Left renal cortex interstitium (tissue), 4 donors: ENCODE data around the gene PAX3. TPM values are rescaled to one million over a fixed set of nuclear protein-coding genes. Genes with fewer than 3 reads are reported as not detected.

Experiments
- DNase-seq, 4 donors: peaks; one replicate each; pipeline ENCODE4 v3.0.0-alpha.2; 2013; ENCODE audit warnings: low read depth in 4 of 4, low spot score in 2 of 4, missing footprints in 1 of 4
- polyA plus RNA-seq, 4 donors: library from polyadenylated mRNA; unstranded; fragments of 120-200 nt; gene quantifications; one replicate each; pipeline ENCODE4 v1.2.1, GENCODE V29; 2013; ENCODE audit not compliant: insufficient read length in 4 of 4

PAX3 gene
- under 1 TPM in 2 of 4 donors, not detected in 2; 0.14 to 0.31 TPM for polyA plus RNA-seq

- no peak for DNase-seq
Observed at GRCh38 chr2:222298311-222299150, at the start of gene PAX3. Gene PAX3, minus strand, starts transcription at chr2:222298998. Its CDS starts 383 bp downstream, at chr2:222298615.

GRCh38 chr2:222341331-222341730 is 42.5 kb upstream of the PAX3 start:
- no peak for DNase-seq

DNA sequence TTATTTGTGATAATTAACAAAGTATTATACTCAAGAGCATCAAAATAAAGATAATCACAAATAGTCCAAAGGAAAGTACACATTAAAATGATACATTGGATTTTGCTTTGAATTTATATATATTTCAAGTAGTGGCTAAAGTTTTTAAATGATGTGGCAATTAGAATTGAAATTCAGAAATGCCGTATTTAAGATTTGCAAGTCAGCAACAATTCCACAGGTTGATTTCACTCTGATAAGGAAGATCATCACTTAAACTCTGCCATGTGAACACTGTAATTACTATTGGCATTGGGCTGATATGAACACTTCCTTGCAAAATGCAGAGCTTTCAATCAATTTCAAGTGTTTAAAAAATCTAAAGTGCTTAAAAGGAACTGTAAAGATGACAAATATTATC is 39.6 kb upstream of the PAX3 start:
- DNase-seq: no peak

DNA sequence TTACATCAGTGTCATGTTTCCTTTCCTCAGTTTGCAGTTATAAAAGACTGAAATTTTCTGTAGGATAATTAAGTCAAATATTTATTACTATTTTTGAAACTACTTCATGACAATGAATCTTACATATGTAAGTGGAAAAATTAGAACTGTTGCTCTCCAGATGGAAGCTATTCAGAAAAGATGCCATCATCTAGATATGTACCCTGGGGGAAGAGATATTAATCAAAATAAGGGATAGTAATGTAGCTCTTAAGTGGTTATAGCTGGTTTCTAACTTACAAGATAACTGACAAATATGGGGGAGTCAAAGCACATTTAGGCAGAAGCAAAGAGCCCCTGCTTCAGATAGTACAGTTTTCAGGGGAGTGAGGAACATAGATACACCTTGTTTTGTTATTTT is 38.1 kb upstream of the PAX3 start:
- DNase-seq: no peak

GRCh38 chr2:222336442-222336841 is 37.6 kb upstream of the PAX3 start:
- DNase-seq: no peak

- DNase-seq: no peak
Observed at GRCh38 chr2:222334914-222335313, 36.1 kb upstream of the PAX3 start.

GRCh38 chr2:222333397-222333796 is 34.6 kb upstream of the PAX3 start:
- no peak for DNase-seq

DNA sequence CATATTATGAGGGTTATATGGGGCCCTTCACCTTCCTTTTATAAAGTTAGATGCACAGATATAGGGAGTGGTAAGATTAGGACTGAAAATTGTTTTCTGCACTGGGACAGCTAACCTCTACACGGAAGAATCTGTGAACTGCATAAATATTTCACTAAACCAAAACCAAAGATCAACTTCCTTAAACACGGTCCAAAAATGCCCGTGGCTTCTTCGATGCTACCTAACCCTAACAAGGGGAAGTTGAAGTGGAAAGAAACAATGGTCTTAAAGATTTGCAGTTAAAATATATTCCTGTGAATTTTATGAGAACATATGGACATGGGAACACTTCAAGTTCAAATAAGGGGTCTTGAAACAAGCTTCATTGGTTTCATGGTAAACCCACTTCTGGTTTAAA is 33.3 kb upstream of the PAX3 start:
- no peak for DNase-seq

DNA sequence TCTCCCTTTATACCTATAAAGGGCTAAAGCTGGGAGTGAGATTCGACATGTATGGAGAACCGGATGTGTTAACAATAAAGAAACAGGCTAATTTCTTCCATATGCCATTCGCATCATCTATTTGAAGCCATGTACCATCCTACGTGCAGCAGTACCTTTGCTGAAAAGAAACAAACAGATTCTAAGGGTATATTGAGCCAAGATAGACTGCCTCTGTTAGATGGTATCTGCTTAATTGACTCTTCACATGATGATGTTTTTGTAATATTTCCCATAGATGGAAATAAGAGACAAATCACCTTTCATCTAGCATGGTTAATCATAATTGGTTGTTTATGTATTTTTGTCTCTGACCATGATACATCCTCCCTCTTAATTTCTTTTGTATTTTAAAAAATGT is 32.1 kb upstream of the PAX3 start:
- DNase-seq: no peak

DNA sequence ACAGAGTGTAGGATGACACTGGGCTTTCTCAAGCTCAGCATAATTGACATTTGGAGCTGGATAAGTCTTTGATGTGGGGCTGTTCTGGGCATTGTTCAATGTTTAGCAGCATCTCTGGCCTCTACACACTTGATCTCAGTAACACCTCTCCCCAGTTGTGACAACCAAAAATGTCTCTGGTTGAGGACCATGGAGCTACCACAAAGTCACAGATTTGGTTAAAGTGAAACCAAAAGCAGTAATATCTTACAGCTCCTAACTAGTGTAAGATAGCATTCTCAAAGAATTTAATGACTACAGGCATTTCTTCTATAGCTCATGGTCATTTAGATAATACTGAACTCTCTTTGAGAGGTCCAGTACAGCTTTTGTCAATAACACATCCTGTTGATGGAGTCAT is 23.4 kb upstream of the PAX3 start:
- DNase-seq: no peak

DNA sequence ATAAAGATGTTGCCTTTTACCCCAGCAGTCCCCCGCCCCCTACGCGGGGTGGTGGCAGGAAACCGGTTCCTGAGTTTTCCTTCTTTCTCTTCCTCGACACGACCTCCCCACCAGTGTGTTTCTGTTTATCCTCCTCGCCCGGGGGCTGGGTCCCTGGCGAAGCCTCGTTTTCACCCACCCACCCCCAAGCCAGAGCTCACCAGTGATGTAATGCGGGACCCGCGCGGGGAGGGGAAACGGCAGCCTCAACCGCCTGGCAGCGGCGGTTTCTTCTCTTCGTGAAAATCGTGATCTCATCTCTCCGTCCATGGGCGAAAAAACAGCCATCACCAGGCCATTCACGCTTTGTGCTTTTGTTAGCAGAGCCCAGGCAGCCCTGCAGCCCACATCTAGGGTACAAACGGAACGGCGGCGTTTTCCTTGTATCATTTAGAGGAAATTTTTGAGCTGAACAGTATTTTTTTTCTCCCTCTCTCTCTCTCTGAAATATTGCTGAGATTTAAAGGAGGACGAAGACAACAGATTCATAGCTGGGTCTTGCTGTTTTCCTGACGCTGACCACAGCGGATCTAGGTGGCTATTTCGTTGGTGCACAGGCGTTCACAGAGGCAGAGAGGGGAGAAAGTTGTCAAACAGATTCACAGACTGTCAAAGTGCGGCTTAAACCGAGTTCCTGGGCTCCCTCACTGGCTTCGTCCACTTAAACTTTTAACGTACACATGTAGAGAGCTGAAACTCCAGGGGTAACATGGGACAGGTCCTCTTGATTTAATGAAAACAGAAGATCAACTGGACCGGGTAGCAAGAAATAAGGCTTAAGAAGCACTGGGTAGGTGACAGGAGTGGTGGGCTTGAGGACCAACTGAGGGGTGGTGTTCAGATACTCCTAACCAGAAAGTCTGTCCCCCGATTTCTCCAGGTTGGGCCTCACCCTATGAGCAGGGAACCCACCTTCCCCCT is 21.9 kb upstream of the PAX3 start:
- DNase-seq: no peak

GRCh38 chr2:222319586-222320435 is 21.0 kb upstream of the PAX3 start:
- DNase-seq: no peak

DNA sequence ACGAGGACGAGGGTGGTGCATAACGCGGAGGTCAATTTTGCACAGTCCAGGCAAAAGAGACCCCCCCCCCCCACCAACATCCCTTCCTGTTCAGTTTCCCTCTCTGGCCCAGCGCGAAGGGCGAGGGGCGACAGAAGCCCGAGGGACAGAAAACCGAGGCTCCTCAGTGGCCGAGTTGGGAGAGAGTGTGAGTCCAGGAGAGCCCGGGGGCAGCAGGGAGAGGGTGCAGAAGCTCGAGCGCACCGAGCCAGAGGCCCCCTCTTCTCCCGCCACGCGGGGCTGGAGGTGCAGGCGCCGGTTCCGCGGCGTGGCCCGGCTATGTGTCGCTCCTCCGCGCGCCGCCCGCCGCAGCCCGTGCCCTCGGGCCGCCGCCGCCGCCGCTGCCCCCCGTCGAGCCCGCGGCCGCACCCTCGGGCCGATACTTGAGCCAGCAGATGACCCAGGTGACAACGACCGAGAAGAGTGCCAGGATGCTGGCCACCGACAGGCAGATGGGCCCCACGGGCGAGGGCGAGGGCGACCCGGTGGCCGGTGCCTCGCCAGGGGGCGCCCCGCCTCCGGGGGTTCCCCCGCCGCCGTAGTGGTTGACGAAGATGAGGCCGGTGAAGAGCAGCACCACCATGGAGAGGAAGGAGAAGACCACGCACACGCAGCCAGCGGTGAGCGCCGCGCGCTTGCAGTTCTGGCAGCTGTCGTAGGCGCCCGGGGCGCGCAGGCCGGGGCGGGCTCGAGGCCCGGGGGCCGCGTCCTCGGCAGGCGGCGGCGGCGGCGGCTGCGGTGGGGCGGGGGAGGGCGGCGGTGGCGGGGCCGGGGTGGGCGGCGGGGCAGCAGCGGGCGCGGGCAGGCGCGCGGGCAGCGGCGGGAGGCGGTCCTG is 20.2 kb upstream of the PAX3 start:
- no peak for DNase-seq

- DNase-seq: no peak
Observed at GRCh38 chr2:222318026-222318711, 19.4 kb upstream of the PAX3 start.

- no peak for DNase-seq
Observed at GRCh38 chr2:222315443-222316121, 16.8 kb upstream of the PAX3 start.

DNA sequence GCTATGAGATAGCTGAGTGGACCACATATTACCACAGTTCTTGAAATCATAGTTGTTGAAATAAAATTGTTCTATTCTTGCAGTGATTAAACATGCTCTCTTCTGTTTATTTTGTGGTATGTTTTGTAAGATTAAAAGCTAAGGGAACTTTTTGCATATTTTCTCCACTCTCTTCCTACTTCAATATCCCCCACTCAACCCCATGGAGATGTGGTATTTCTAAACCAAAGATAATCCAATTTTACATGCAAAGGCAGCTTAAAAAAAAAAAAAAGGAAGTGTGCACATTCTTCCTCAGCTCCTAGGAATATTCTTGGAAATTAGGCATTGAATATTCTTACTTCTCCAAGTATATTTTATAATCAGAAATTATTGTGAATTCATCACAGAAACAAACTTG is 15.0 kb upstream of the PAX3 start:
- no peak for DNase-seq

GRCh38 chr2:222311978-222312738 is 13.4 kb upstream of the PAX3 start:
- no peak for DNase-seq
